8988T (cell line): ENCODE data around the gene SIVA1.

Experiments
- DNase-seq: peaks from one replicate; pipeline ENCODE4 v3.0.0; 2011

SIVA1 gene, protein sequence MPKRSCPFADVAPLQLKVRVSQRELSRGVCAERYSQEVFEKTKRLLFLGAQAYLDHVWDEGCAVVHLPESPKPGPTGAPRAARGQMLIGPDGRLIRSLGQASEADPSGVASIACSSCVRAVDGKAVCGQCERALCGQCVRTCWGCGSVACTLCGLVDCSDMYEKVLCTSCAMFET

DNA sequence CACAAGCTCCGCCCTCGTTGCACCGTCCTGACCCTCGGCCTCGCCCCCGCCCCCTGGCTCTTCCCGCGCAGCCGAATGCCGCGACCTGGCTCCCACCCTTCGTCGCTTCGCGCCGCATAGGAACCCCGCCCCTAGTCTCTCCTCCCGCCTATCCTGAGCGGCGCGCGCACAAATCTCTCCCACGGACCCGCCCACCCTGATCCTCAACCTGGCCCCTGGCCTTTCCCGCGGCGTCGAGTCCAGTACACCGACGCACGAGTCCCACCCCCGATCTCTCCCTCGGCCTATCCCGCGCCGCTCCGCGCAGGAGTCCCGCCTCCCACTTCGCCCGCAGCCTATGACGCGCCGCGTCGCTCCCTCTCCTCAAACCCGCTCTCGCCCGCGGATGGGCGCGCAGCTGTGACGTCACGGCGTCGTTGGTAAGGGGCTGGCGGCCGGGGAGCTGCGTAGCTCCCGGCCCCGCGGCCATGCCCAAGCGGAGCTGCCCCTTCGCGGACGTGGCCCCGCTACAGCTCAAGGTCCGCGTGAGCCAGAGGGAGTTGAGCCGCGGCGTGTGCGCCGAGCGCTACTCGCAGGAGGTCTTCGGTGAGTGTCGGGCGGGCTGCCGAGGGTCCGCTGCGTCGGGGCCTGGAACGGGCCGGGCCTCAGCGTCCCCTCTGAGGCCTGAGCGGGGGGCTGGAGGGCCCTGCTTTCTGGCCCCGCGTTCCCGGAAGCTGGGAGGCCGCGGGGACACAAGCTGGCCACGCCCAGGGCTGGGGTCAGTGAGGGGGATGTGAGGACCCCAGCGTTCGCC lies at the start of gene SIVA1:
SIVA1 (plus strand) TSS at position 413 of the 793 bp plus-strand sequence; CDS start at position 468, 55 bp downstream.
- peak; percentile 98 for DNase-seq

DNA sequence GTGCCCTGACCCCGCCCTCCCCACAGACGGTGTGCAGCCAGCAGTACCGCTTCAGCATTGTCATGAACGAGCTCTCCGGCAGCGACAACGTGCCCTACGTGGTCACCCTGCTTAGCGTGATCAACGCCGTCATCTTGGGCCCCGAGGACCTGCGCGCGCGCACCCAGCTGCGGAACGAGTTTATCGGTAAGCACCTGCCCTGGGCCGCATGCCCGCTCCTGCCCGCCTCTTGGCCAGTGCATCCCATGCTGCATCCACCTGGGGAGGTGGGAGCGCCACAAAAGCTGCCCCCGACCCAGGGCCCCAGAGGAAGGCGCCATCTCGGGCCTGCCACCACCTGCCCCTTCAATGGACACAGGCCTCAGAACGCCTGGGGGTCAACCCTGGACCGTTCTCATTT lies 49.7 kb upstream of the SIVA1 start:
- no peak for DNase-seq

DNA sequence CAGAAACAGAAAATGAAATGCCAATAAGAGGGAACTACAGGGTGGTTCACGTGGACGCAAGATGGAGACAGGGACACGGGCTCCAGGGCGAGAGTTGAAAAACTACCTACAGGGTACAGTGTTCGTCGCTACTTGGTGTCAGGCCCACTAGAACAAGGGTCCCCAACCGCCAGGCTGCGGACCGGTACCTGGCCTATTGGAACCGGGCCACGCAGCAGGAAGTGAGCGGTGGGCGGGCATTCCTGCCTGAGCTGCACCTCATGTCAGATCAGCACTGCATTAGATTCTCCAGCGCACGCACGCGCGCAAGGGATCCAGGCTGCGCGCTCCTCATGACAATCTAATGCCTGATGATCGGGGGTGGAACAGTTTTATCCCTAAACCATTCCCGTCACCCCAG lies 48.7 kb upstream of the SIVA1 start:
- DNase-seq, result no peak

GRCh38 chr14:104705340-104706047 lies 47.5 kb upstream of the SIVA1 start:
- peak; percentile 89 for DNase-seq

GRCh38 chr14:104706733-104707607 lies 46.0 kb upstream of the SIVA1 start:
- DNase-seq, result peak; percentile 79

DNA sequence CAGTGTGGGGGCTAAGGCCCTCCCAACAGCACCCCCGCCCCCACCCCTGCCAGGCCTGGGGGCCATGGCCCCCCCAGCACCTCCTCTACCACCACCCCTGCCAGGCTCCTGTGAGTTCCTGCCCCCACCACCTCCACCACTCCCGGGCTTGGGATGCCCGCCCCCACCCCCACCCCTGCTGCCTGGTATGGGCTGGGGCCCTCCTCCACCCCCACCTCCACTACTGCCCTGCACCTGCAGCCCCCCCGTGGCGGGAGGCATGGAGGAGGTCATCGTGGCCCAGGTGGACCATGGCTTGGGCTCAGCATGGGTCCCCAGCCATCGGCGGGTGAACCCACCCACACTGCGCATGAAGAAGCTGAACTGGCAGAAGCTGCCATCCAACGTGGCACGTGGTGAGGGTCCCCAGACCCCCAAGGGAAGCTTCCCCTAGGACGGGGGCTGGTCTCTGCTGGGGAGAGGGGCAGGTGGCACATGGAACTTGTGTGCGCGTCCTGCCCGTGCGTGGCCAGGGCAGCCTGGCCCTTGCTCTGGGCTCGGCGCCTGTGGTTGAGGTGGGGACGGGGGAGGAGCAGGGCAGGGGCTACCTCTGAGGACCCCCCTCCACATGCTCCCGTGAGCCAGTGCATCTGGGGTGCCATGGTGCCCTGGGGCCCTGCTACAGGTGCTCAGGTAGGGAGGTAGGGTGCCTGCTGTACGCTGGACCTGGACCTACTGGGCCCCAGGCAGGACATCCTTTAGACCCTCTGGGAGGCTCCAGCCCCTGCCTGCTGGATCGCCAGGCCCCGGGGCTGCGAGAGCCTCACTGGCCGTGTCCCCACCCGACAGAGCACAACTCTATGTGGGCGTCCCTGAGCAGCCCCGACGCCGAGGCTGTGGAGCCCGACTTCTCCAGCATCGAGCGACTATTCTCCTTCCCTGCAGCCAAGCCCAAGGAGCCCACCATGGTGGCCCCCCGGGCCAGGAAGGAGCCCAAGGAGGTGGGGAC lies 45.0 kb upstream of the SIVA1 start:
- no peak for DNase-seq

DNA sequence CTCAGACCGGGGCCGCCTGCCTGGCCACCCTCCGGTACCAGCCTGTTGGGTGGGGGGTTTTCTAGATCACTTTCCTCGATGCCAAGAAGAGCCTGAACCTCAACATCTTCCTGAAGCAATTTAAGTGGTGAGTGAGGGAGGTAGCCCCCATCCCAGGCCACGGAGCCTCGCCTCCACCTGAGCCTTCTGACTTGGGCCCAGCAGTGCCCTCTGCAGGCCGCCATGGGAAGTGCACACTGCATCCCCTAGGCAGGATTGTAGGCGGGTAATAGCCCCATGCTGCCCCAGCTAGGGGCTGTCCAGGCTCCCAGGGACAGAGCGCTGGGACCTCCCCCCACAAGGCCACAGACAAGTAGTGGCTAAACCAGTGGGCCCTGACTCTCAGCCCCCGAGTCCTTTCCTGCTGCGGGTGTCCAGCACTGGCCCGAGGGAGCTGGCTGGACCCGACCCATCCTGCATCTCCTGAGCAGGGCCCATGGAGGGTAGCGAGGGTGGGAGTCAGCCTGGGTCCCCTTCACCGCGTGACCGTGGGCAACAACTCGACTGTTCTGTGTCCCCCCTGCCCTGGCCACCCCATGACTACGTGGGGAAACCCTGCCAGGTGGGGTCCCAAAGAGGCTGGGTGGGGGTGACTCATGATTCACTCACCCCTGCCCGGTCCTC lies 44.2 kb upstream of the SIVA1 start:
- peak; percentile 99 for DNase-seq

- no peak for DNase-seq
These were observed 43.4 kb upstream of the SIVA1 start for GRCh38 chr14:104709387-104710039.

DNA sequence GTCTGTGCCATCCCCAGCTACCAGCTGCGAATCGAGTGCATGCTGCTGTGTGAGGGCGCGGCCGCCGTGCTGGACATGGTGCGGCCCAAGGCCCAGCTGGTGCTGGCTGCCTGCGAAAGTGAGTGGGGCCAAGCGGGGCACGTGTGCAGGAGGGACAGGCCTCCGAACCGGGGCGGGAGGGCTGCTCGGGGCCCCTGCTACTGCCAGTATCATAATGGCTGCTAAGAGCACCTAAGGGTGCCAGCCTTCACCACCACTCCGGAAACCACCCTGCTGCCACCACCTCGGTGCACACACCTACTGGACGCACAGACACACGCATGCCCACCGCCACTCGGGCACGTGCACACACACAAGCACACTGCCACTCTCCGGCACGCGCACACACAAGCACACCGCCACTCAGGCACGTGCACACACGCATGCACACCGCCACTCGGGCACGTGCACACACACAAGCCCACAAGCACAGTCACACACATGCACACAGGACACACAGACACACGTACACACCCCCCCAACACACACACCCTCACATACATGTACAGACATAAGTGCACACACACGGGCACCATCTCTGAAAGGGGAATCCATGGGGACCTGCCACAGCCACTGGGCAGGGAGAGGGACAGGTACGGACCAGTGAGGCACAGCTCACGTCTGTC lies 42.7 kb upstream of the SIVA1 start:
- DNase-seq, result no peak

DNA sequence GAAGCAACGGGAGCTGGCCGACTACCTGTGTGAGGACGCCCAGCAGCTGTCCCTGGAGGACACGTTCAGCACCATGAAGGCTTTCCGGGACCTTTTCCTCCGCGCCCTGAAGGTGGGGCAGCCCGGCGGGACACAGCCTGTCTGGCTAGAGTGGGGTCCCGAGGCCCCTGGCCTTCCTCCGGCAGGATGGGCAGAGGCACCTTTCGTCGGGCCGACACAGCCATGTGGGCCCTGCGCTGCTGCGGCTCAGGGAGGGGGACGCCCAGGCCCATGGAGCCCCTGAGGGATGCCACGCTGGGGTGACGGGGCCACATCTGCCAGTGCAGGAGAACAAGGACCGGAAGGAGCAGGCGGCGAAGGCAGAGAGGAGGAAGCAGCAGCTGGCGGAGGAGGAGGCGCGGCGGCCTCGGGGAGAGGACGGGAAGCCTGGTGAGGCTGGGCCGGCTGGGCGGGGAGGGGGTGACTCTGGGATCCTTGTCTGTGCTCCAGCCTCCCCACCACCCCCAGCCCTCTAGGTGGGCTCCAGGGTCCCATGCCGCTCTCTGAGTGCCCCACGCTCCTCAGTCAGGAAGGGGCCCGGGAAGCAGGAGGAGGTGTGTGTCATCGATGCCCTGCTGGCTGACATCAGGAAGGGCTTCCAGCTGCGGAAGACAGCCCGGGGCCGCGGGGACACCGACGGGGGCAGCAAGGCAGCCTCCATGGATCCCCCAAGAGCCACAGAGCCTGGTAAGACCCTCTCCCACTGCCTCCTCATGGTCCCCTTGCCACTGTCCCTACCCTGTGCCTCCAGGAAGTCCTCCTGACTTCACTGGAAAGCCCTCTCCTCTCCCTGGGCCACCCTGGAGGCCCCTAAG lies 39.8 kb upstream of the SIVA1 start:
- no peak for DNase-seq

DNA sequence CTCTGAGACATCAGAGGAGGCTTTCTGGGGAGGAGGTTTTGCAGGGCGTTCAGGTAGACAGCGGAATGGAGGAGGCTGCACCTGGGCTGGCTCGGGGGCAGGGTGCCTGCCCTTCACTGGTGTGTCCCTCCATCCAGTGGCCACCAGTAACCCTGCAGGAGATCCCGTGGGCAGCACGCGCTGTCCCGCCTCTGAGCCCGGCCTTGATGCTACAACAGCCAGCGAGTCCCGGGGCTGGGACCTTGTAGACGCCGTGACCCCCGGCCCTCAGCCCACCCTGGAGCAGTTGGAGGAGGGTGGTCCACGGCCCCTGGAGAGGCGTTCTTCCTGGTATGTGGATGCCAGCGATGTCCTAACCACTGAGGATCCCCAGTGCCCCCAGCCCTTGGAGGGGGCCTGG lies 38.9 kb upstream of the SIVA1 start:
- DNase-seq, result no peak

DNA sequence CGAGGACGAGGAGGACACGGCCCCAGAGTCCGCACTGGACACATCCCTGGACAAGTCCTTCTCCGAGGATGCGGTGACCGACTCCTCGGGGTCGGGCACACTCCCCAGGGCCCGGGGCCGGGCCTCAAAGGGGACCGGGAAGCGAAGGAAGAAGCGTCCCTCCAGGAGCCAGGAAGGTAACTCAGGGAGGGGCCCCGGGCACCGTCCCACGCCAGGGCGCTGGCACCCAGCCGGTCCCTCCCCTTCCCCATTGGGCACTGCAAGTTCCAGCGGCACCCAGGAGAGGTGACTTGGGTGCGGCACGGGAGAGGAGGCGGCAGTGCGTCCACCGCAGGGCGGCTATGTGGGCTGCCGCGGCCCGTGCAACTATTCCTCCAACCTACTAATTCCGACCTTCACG lies 38.3 kb upstream of the SIVA1 start:
- DNase-seq, result no peak

- no peak for DNase-seq
These were observed 37.5 kb upstream of the SIVA1 start for GRCh38 chr14:104715416-104715815.

GRCh38 chr14:104715871-104716270 lies 37.1 kb upstream of the SIVA1 start:
- no peak for DNase-seq

DNA sequence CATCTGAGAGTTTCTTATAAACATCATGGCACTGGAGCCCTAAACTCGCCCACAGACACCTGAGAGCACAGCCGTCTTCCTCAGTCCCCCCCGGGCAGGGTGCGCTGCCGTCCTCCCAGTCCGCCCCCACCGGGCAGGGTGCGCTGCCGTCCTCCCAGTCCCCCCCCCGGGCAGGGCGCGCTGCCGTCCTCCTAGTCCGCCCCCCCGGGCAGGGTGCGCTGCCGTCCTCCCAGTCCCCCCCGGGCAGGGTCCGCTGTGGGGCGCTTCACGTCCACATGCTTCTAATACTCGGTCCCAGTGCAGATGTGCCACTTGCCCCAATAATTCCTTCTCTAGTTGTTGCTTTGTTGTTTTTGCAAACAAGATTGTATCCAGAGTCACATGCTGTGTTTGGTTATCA lies 35.8 kb upstream of the SIVA1 start:
- DNase-seq, result no peak

- no peak for DNase-seq
These were observed 35.3 kb upstream of the SIVA1 start for GRCh38 chr14:104717646-104718045.

DNA sequence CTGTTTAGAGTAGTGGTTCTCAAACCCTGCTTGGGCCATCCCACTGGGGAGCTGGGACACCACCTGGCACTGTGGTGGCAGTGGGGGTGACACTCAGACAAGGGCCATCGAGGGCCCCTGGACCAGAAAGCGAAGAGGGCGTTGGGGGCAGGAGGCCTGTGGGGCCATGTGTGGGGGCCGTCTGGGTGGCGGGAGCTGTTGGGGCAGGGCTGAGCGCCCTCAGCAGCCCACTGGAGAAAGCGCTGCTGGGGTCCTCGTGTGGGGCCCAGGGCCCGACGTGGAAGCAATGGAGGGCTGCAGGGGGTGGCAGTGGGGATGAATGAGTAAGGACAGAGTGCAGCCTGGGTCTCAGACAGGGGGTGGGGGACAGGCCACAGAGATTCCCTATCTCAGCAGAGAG lies 34.8 kb upstream of the SIVA1 start:
- DNase-seq, result no peak

- DNase-seq, result no peak
These were observed 34.1 kb upstream of the SIVA1 start for GRCh38 chr14:104718871-104719270.

- DNase-seq, result no peak
These were observed 33.6 kb upstream of the SIVA1 start for GRCh38 chr14:104719343-104719742.
